ENCODE results near the gene ADCY1.

DNA sequence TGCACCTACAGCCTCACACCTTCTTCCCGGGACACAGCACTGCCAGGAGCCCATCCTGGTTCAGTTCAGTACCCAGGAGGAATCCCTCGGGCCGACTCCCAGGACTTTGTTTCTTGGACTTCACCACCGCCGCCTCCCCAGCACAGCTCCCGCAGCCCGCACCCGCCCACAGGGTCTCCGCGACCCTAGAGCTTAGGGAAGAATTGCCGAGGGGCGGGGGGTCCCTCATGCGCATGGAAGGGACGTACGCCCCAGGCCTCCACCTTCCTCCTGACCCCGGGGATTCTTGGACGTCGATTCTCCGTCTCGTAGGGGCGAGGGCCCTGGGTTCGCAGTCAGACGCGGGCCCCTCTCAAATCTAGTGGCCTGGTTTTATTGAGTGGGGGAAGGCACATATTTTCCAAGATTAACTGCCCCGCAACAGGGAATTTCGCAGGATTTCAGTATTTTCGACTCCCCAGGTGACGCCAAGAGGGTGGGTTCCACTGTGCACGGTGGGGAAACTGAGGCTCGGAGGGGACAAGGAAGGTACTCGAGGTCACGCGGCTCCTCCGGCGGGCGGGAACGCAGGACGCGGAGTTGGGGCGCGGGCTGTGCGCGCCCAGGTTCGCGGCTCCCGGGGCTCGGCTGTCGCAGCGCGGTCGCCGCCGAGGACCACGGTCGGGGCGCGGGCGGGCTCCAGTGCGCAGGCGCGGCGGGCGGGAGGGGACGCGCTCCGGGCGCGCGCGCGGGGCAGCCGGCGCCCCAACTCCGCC, at the start of gene ADCY1:
- no peak for TF ChIP-seq POLR2A (IDR thresholded peaks at IDR 0.05)
- TF ChIP-seq, protein P1, sequence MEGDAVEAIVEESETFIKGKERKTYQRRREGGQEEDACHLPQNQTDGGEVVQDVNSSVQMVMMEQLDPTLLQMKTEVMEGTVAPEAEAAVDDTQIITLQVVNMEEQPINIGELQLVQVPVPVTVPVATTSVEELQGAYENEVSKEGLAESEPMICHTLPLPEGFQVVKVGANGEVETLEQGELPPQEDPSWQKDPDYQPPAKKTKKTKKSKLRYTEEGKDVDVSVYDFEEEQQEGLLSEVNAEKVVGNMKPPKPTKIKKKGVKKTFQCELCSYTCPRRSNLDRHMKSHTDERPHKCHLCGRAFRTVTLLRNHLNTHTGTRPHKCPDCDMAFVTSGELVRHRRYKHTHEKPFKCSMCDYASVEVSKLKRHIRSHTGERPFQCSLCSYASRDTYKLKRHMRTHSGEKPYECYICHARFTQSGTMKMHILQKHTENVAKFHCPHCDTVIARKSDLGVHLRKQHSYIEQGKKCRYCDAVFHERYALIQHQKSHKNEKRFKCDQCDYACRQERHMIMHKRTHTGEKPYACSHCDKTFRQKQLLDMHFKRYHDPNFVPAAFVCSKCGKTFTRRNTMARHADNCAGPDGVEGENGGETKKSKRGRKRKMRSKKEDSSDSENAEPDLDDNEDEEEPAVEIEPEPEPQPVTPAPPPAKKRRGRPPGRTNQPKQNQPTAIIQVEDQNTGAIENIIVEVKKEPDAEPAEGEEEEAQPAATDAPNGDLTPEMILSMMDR (IDR thresholded peaks at IDR 0.05): no peak
